SK-N-SH (cell line): ENCODE results near the gene RGS7. TPM values are rescaled to one million over a fixed set of nuclear protein-coding genes. Genes with fewer than 3 reads are reported as not detected.

Experiments used
- CTCF ChIA-PET: fragments of 300-600, 350-600 bp; formaldehyde crosslinking; extraction: SDS; loops from one replicate; lab custom pipeline; 2021; lab: Yijun Ruan, JAX
- POLR2A ChIA-PET: fragments of 350-600 bp; sonication (Branson Sonifier 250); formaldehyde crosslinking; extraction: SDS; loops from one replicate; lab custom pipeline; 2020; ENCODE audit warnings: antibody characterized with exemption, inconsistent platforms; lab: Yijun Ruan, JAX
- DNase-seq: peaks from one replicate; pipeline ENCODE4 v3.0.0; 2012
- H2AFZ ChIP-seq: fragments of 200-600 bp; sonication (generic); 2 replicates; pipeline ENCODE4 v1.8.1; 2016; ENCODE audit warnings: antibody characterized with exemption, mild to moderate bottlenecking, low read depth
- H3F3A ChIP-seq: fragments of 200-600 bp; sonication (generic); replicated peaks from 2 replicates; pipeline ENCODE3; 2016; ENCODE audit warnings: antibody characterized with exemption, mild to moderate bottlenecking; ENCODE audit not compliant: insufficient read depth
- H3K27ac ChIP-seq, 2 experiments: fragments of 200-500 bp in 1 of 2; fragments of 200-600 bp in 1 of 2; sonication (Bioruptor generic) in 1 of 2; sonication (generic), shearing (Covaris generic) in 1 of 2; 2 replicates each; pipeline versions ENCODE4 v1.5.1 to v1.6.1; 2014 to 2016; ENCODE audit warnings: low read depth in 2 of 2, inconsistent platforms in 1 of 2, low read length in 1 of 2, mild to moderate bottlenecking in 1 of 2, mixed read lengths in 1 of 2
- H3K27me3 ChIP-seq: fragments of 200-600 bp; sonication (generic), shearing (Covaris generic); 2 replicates; pipeline ENCODE4 v1.6.1; 2016; ENCODE audit warnings: mixed run types; ENCODE audit not compliant: insufficient read depth
- H3K36me3 ChIP-seq, 2 experiments: fragments of 200-500 bp in 1 of 2; fragments of 200-600 bp in 1 of 2; sonication (Bioruptor generic) in 1 of 2; sonication (generic) in 1 of 2; replicated peaks in 1 of 2; 2 replicates each; pipeline versions ENCODE3 to v1.5.1; 2014 to 2016; ENCODE audit warnings: low read length in 1 of 2, mild to moderate bottlenecking in 1 of 2; ENCODE audit not compliant: insufficient read depth in 2 of 2, control insufficient read depth in 1 of 2
- H3K4me1 ChIP-seq, 2 experiments: fragments of 200-500 bp in 1 of 2; fragments of 200-600 bp in 1 of 2; sonication (Bioruptor generic) in 1 of 2; sonication (generic), shearing (Covaris generic) in 1 of 2; 2 replicates each; pipeline versions ENCODE4 v1.5.1 to v1.6.1; 2014 to 2016; ENCODE audit warnings: low read depth in 1 of 2, low read length in 1 of 2, mixed run types in 1 of 2; ENCODE audit not compliant: insufficient read depth in 2 of 2, control insufficient read depth in 1 of 2
- H3K4me2 ChIP-seq: fragments of 200-600 bp; sonication (generic), shearing (Covaris generic); 2 replicates; pipeline ENCODE4 v1.6.1; 2017; ENCODE audit warnings: mixed run types
- H3K4me3 ChIP-seq, 2 experiments: fragments of 200-500 bp in 1 of 2; fragments of 200-600 bp in 1 of 2; sonication (Bioruptor generic) in 1 of 2; sonication (generic), shearing (Covaris generic) in 1 of 2; 2 replicates each; pipeline versions ENCODE4 v1.5.1 to v1.8.1; 2014 to 2016; ENCODE audit warnings: low read depth in 2 of 2, inconsistent platforms in 1 of 2, low read length in 1 of 2, mild to moderate bottlenecking in 1 of 2, mixed read lengths in 1 of 2, moderate library complexity in 1 of 2
- H3K79me2 ChIP-seq: fragments of 200-600 bp; sonication (generic); 2 replicates; pipeline ENCODE4 v1.8.1; 2017; ENCODE audit warnings: mild to moderate bottlenecking; ENCODE audit not compliant: insufficient read depth
- H3K9ac ChIP-seq: fragments of 200-600 bp; sonication (generic); 2 replicates; pipeline ENCODE4 v1.6.1; 2017; ENCODE audit warnings: mixed run types
- H3K9me2 ChIP-seq: fragments of 200-600 bp; sonication (generic); 2 replicates; pipeline ENCODE4 v1.6.1; 2017; ENCODE audit warnings: mixed run types
- H3K9me3 ChIP-seq: fragments of 200-600 bp; sonication (generic); 2 replicates; pipeline ENCODE4 v1.6.1; 2017; ENCODE audit warnings: mixed run types, mild to moderate bottlenecking, moderate library complexity
- H4K20me1 ChIP-seq: fragments of 200-600 bp; sonication (generic); 2 replicates; pipeline ENCODE4 v1.6.1; 2017; ENCODE audit warnings: mild to moderate bottlenecking, mixed run types; ENCODE audit not compliant: insufficient read depth
- CTCF ChIP-seq: fragments of 200-600 bp; sonication (generic); IDR thresholded peaks from 2 replicates; pipeline ENCODE4 v1.6.1; 2017; ENCODE audit warnings: antibody characterized with exemption, mild to moderate bottlenecking, moderate library complexity
- ELF1 ChIP-seq: IDR thresholded peaks from 2 replicates; pipeline ENCODE4 v1.4.0; 2012
- EZH2phosphoT487 ChIP-seq: fragments of 200-600 bp; sonication (generic); IDR thresholded peaks from 2 replicates; pipeline ENCODE4 v1.6.1; 2017; ENCODE audit warnings: low read depth, mixed run types, mild to moderate bottlenecking, antibody characterized with exemption, moderate library complexity, borderline replicate concordance
- FOSL2 ChIP-seq: IDR thresholded peaks from 2 replicates; pipeline ENCODE4 v1.4.0; 2012; ENCODE audit warnings: low read depth, mild to moderate bottlenecking, moderate library complexity, borderline replicate concordance
- FOXM1 ChIP-seq: IDR thresholded peaks from 2 replicates; pipeline ENCODE4 v1.4.0; 2012; ENCODE audit warnings: low read depth, mild to moderate bottlenecking
- GABPA ChIP-seq: IDR thresholded peaks from 2 replicates; pipeline ENCODE4 v1.4.0; 2012; ENCODE audit warnings: low read depth, mild to moderate bottlenecking
- IRF3 ChIP-seq: fragments of 150-350 bp; IDR thresholded peaks from 2 replicates; pipeline ENCODE4 v1.6.1; 2016; ENCODE audit warnings: mild to moderate bottlenecking, low read depth, low read length
- JUND ChIP-seq: IDR thresholded peaks from 2 replicates; pipeline ENCODE4 v1.4.0; 2012
- MEF2A ChIP-seq: IDR thresholded peaks from 2 replicates; pipeline ENCODE4 v1.4.0; 2012; ENCODE audit warnings: low read depth, borderline replicate concordance
- NFIC ChIP-seq: IDR thresholded peaks from 2 replicates; pipeline ENCODE4 v1.4.0; 2012; ENCODE audit warnings: borderline replicate concordance
- NRF1 ChIP-seq: IDR thresholded peaks from 2 replicates; pipeline ENCODE4 v1.6.1; 2012; ENCODE audit warnings: low read depth, mild to moderate bottlenecking, low read length
- POLR2AphosphoS5 ChIP-seq: IDR thresholded peaks from 2 replicates; pipeline ENCODE4 v1.6.1; 2012; ENCODE audit warnings: low read depth, low read length
- RCOR1 ChIP-seq: fragments of 150-350 bp; IDR thresholded peaks from 2 replicates; pipeline ENCODE4 v1.6.1; 2017; ENCODE audit warnings: antibody characterized with exemption, low read length
- RFX5 ChIP-seq: IDR thresholded peaks from 2 replicates; pipeline ENCODE4 v1.6.1; 2012; ENCODE audit warnings: mild to moderate bottlenecking, improper control_type of control experiment, low read length
- RXRA ChIP-seq: IDR thresholded peaks from 2 replicates; pipeline ENCODE4 v1.4.0; 2012; ENCODE audit warnings: low read depth, mild to moderate bottlenecking, borderline replicate concordance
- SIN3A ChIP-seq: IDR thresholded peaks from 2 replicates; pipeline ENCODE4 v1.6.1; 2012; ENCODE audit warnings: low read depth, mild to moderate bottlenecking, low read length, moderate library complexity, borderline replicate concordance
- TAF1 ChIP-seq: IDR thresholded peaks from 2 replicates; pipeline ENCODE4 v1.6.1; 2012; ENCODE audit warnings: low read depth, mild to moderate bottlenecking, low read length, moderate library complexity, borderline replicate concordance
- TEAD4 ChIP-seq: IDR thresholded peaks from 2 replicates; pipeline ENCODE4 v1.4.0; 2012; ENCODE audit warnings: mild to moderate bottlenecking, borderline replicate concordance; ENCODE audit not compliant: insufficient read depth
- USF1 ChIP-seq: IDR thresholded peaks from 2 replicates; pipeline ENCODE4 v1.4.0; 2012; ENCODE audit warnings: low read depth, borderline replicate concordance
- ZBTB33 ChIP-seq: IDR thresholded peaks from 2 replicates; pipeline ENCODE4 v1.4.0; 2012; ENCODE audit warnings: low read depth, borderline replicate concordance
- WGBS: methylation state at CpG from one replicate; pipeline ENCODE4 v1.1.6; 2017; ENCODE audit warnings: low lambda C conversion rate; 5-methylcytosine and 5-hydroxymethylcytosine counted together
- polyA plus RNA-seq, 3 experiments: library from polyadenylated mRNA; depleted of rRNA; stranded (reverse); fragments of >200 nt; gene quantifications; 2 replicates each; pipeline ENCODE4 v1.2.3, GENCODE V29; 2012

The RGS7 gene
- polyA plus RNA-seq, 1 of the 3 experiments (the other 2 are of a cell fraction), result 0.36 TPM

GRCh38 chr1:240912821-240913220 lies 444.2 kb downstream of the RGS7 start:
- Histone ChIP-seq H2AFZ (no peak overlapping the region), H3K9ac (no peak overlapping the region), H3K27me3 (no peaks in the 10 kb centered on the region), H3K4me3 (no peak overlapping the region), H3K4me2 (no peak overlapping the region), H3F3A (no peaks in the 10 kb centered on the region), H3K9me3 (no peaks in the 10 kb centered on the region), H3K4me1 (peaks cover 0 to 3% of the 10 kb centered on the region in 2 experiments; a peak in 2 of 4 replicates), H3K27ac (no peak overlapping the region), H3K9me2 (no peaks in the 10 kb centered on the region), H4K20me1 (no peaks in the 10 kb centered on the region), H3K36me3 (no peaks in the 10 kb centered on the region), H3K79me2 (no peaks in the 10 kb centered on the region)
- no peak for DNase-seq
- ChIA-PET POLR2A (no interaction called here), CTCF (no interaction called here)
- 54% methylated on average over 4 of the region's 4 CpGs for WGBS
- no peak for TF ChIP-seq NRF1
- TF ChIP-seq ELF1, result no peak
- TF ChIP-seq MEF2A, result no peak
- TF ChIP-seq TAF1, result no peak
- TF ChIP-seq GABPA, result no peak
- TF ChIP-seq CTCF, result no peak
- no peak for TF ChIP-seq SIN3A
- TF ChIP-seq FOXM1, result no peak
- TF ChIP-seq FOSL2, result no peak
- TF ChIP-seq USF1, result no peak
- no peak for TF ChIP-seq NFIC
- TF ChIP-seq POLR2AphosphoS5, result no peak
- TF ChIP-seq EZH2phosphoT487, result no peak
- TF ChIP-seq TEAD4, result no peak
- TF ChIP-seq IRF3, result no peak
- no peak for TF ChIP-seq RXRA
- TF ChIP-seq RCOR1, result no peak
- no peak for TF ChIP-seq ZBTB33
- no peak for TF ChIP-seq JUND
- TF ChIP-seq RFX5, result no peak
